Measurements from ENCODE around the gene ARHGEF17.

GRCh38 chr11:73284106-73284505 is 24.0 kb upstream of the ARHGEF17 start:
- TF ChIP-seq CTCF (IDR thresholded peaks at IDR 0.05), result no peak
- no peak for TF ChIP-seq POLR2AphosphoS5 (IDR thresholded peaks at IDR 0.05)
- TF ChIP-seq EP300 (IDR thresholded peaks at IDR 0.05), result no peak

Measured in stomach (tissue), 4 donors.